Body of pancreas (tissue), 4 donors: ENCODE results near the gene PPP2R2B.

ENCODE experiments used
- CTCF ChIP-seq, 7 experiments: fragments of 450-650 bp in 4 of 7; fragments of 200-600 bp in 3 of 7; sonication (generic) in 3 of 7; IDR thresholded peaks; one replicate each; pipeline ENCODE4 v1.5.1; 2016 to 2019; ENCODE audit warnings: antibody characterized with exemption in 7 of 7
- POLR2A ChIP-seq, 3 donors: fragments of 450-650 bp; IDR thresholded peaks; one replicate each; pipeline ENCODE4 v1.6.1; 2016; ENCODE audit warnings: antibody characterized with exemption in 3 of 3, mild to moderate bottlenecking in 2 of 3

- TF ChIP-seq CTCF (IDR thresholded peaks at IDR 0.05) (no peak), POLR2A (IDR thresholded peaks at IDR 0.05) (no peak)
These were observed 61.7 kb downstream of the PPP2R2B start for GRCh38 chr5:146816775-146817387.
